Suprapubic skin (tissue), 3 donors: ENCODE measurements around the gene SLC16A1.

Experiments used
- POLR2AphosphoS5 ChIP-seq, 3 donors: sonication (generic); formaldehyde crosslinking; IDR thresholded peaks; one replicate each; pipeline ENCODE4 v1.6.1; 2017; ENCODE audit warnings: antibody characterized with exemption in 3 of 3
- TF ChIP-seq, protein P1 (sequence below), 2 donors: fragments of 200-600 bp in 1 of 2; fragments of 450-650 bp in 1 of 2; sonication (generic) in 1 of 2; IDR thresholded peaks; one replicate each; pipeline ENCODE4 v1.5.1; 2016 to 2019; ENCODE audit warnings: antibody characterized with exemption in 2 of 2, mild to moderate bottlenecking in 1 of 2, moderate library complexity in 1 of 2

DNA sequence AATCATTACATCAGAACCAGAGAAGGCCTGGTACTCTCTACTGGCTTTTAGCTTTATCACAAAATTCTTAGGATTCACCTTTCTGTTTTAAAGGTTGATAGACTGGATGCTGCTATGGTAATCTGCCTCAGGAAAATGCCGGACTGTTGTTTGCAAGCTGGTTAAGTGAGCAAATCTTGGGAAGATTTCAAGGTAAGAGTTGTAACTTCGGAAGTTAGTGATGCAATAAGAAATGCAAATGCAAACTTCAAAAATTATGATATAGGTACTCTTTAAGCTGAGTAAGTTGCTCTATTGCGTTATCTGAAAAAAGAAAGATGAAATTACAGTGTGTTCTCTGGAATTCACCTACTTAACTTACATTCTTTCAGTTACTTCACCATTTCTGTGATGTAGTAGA, 4.4 kb upstream of the SLC16A1 start:
- TF ChIP-seq POLR2AphosphoS5 (IDR thresholded peaks at IDR 0.05): no peak
- TF ChIP-seq, protein P1, sequence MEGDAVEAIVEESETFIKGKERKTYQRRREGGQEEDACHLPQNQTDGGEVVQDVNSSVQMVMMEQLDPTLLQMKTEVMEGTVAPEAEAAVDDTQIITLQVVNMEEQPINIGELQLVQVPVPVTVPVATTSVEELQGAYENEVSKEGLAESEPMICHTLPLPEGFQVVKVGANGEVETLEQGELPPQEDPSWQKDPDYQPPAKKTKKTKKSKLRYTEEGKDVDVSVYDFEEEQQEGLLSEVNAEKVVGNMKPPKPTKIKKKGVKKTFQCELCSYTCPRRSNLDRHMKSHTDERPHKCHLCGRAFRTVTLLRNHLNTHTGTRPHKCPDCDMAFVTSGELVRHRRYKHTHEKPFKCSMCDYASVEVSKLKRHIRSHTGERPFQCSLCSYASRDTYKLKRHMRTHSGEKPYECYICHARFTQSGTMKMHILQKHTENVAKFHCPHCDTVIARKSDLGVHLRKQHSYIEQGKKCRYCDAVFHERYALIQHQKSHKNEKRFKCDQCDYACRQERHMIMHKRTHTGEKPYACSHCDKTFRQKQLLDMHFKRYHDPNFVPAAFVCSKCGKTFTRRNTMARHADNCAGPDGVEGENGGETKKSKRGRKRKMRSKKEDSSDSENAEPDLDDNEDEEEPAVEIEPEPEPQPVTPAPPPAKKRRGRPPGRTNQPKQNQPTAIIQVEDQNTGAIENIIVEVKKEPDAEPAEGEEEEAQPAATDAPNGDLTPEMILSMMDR (IDR thresholded peaks at IDR 0.05): no peak
